ENCODE measurements around the gene ZNF627. TPM values are rescaled to one million over a fixed set of nuclear protein-coding genes. Genes with fewer than 3 reads are reported as not detected.
"Not testable (repeated sequence)": the region's sequence is repeated elsewhere in the genome, so short reads cannot be mapped to it uniquely, and the experiment has no call there.

ZNF627 gene
- total RNA-seq, 1 donor from 2014 or later, result 48.2 TPM

GRCh38 chr19:11598103-11598483 is 810 bp downstream of the ZNF627 start:
- H3K4me1 Mint-ChIP-seq (ENCODE audit: low read depth, unreplicated experiment), result peaks cover 21% of the 10 kb centered on the region
- H3K4me3 Mint-ChIP-seq (ENCODE audit: unreplicated experiment), result peak overlapping the region; percentile 98
- peaks cover 3% of the 10 kb centered on the region for H3K9me3 Mint-ChIP-seq (ENCODE audit: unreplicated experiment)
- H3K27me3 Mint-ChIP-seq (ENCODE audit: unreplicated experiment), result peaks cover 1% of the 10 kb centered on the region
- peaks cover 11% of the 10 kb centered on the region for H3K36me3 Mint-ChIP-seq (ENCODE audit: unreplicated experiment)
- no peak for TF ChIP-seq CTCF (IDR thresholded peaks at IDR 0.05; ENCODE audit: partially characterized antibody, unreplicated experiment)
- H3K27ac Mint-ChIP-seq (ENCODE audit: unreplicated experiment), result peak overlapping the region; percentile 99
- DNase-seq, result no peak

GRCh38 chr19:11598746-11599145 is 1.5 kb downstream of the ZNF627 start:
- Mint-ChIP-seq H3K9me3 (ENCODE audit: unreplicated experiment) (peaks cover 3% of the 10 kb centered on the region), H3K4me3 (ENCODE audit: unreplicated experiment) (peak overlapping the region; percentile 98), H3K36me3 (ENCODE audit: unreplicated experiment) (peaks cover 15% of the 10 kb centered on the region), H3K27me3 (ENCODE audit: unreplicated experiment) (peaks cover 1% of the 10 kb centered on the region), H3K27ac (ENCODE audit: unreplicated experiment) (peak overlapping the region; percentile 81), H3K4me1 (ENCODE audit: low read depth, unreplicated experiment) (peaks cover 21% of the 10 kb centered on the region)
- no peak for DNase-seq
- TF ChIP-seq CTCF (IDR thresholded peaks at IDR 0.05; ENCODE audit: partially characterized antibody, unreplicated experiment), result no peak

GRCh38 chr19:11599704-11600103 is 2.4 kb downstream of the ZNF627 start:
- not testable (repeated sequence) for DNase-seq; H3K27me3 Mint-ChIP-seq (ENCODE audit: unreplicated experiment); H3K9me3 Mint-ChIP-seq (ENCODE audit: unreplicated experiment); H3K27ac Mint-ChIP-seq (ENCODE audit: unreplicated experiment)
- H3K36me3 Mint-ChIP-seq (ENCODE audit: unreplicated experiment), result peaks cover 19% of the 10 kb centered on the region
- H3K4me1 Mint-ChIP-seq (ENCODE audit: low read depth, unreplicated experiment), result peaks cover 21% of the 10 kb centered on the region
- peak overlapping the region; percentile 98 for H3K4me3 Mint-ChIP-seq (ENCODE audit: unreplicated experiment)

GRCh38 chr19:11606484-11606883 is 9.2 kb downstream of the ZNF627 start:
- no peak for TF ChIP-seq CTCF (IDR thresholded peaks at IDR 0.05; ENCODE audit: partially characterized antibody, unreplicated experiment)
- DNase-seq, result no peak
- peaks cover 10% of the 10 kb centered on the region for H3K4me1 Mint-ChIP-seq (ENCODE audit: low read depth, unreplicated experiment)
- H3K27me3 Mint-ChIP-seq (ENCODE audit: unreplicated experiment), result peaks cover 2% of the 10 kb centered on the region
- H3K9me3 Mint-ChIP-seq (ENCODE audit: unreplicated experiment), result peaks cover 12% of the 10 kb centered on the region
- peaks cover 45% of the 10 kb centered on the region for H3K36me3 Mint-ChIP-seq (ENCODE audit: unreplicated experiment)
- no peak overlapping the region for H3K4me3 Mint-ChIP-seq (ENCODE audit: unreplicated experiment)
- no peak overlapping the region for H3K27ac Mint-ChIP-seq (ENCODE audit: unreplicated experiment)

- peaks cover 2% of the 10 kb centered on the region for H3K27me3 Mint-ChIP-seq (ENCODE audit: unreplicated experiment)
- peaks cover 24% of the 10 kb centered on the region for H3K36me3 Mint-ChIP-seq (ENCODE audit: unreplicated experiment)
- no peak for DNase-seq
- no peak overlapping the region for H3K27ac Mint-ChIP-seq (ENCODE audit: unreplicated experiment)
- peaks cover 11% of the 10 kb centered on the region for H3K9me3 Mint-ChIP-seq (ENCODE audit: unreplicated experiment)
- no peaks in the 10 kb centered on the region for H3K4me1 Mint-ChIP-seq (ENCODE audit: low read depth, unreplicated experiment)
- no peak for TF ChIP-seq CTCF (IDR thresholded peaks at IDR 0.05; ENCODE audit: partially characterized antibody, unreplicated experiment)
- H3K4me3 Mint-ChIP-seq (ENCODE audit: unreplicated experiment), result no peak overlapping the region
Observed at GRCh38 chr19:11611730-11612129, 14.4 kb downstream of the ZNF627 start.

Data from glutamatergic neuron (in vitro differentiated cells).